Subcutaneous adipose tissue (tissue), 4 donors: ENCODE results near the gene TMPRSS4. TPM values are rescaled to one million over a fixed set of nuclear protein-coding genes. Genes with fewer than 3 reads are reported as not detected.

ENCODE experiments used
- CTCF ChIP-seq: fragments of 450-650 bp; IDR thresholded peaks from one replicate; pipeline ENCODE4 v1.5.1; 2016; ENCODE audit warnings: low read depth, mild to moderate bottlenecking, control low read depth, antibody characterized with exemption, moderate library complexity
- total RNA-seq, 4 donors: library from RNA; depleted of rRNA; stranded (reverse); fragments of >200 nt; gene quantifications; one replicate each; pipeline ENCODE4 v1.1.0, GENCODE V29; 2016

The TMPRSS4 gene
- total RNA-seq, 4 donors from 2014 or later: 1.1 TPM; not detected in 3

- no peak for TF ChIP-seq CTCF
Measured at GRCh38 chr11:118064956-118065355, 11.9 kb upstream of the TMPRSS4 start.

- no peak for TF ChIP-seq CTCF
Measured at GRCh38 chr11:118065384-118065783, 11.5 kb upstream of the TMPRSS4 start.

DNA sequence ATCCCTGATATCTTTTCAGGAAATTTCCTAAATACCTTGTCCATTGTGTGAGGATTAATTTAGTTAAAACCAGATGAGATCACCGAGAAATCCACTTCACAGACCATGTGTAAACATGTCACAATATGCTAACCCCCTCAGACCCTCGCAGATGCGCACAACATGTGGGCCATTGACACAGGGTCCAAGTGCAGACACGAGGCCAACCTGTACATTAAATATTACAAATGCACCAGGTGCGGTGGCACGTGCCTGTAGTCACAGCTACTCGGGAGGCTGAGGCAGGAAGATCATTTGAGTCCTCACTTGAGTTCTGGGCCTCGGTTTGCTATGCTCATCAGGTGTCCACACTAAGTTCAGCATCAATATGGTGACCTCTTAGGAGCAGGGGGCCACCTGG, 9.9 kb upstream of the TMPRSS4 start:
- no peak for TF ChIP-seq CTCF

DNA sequence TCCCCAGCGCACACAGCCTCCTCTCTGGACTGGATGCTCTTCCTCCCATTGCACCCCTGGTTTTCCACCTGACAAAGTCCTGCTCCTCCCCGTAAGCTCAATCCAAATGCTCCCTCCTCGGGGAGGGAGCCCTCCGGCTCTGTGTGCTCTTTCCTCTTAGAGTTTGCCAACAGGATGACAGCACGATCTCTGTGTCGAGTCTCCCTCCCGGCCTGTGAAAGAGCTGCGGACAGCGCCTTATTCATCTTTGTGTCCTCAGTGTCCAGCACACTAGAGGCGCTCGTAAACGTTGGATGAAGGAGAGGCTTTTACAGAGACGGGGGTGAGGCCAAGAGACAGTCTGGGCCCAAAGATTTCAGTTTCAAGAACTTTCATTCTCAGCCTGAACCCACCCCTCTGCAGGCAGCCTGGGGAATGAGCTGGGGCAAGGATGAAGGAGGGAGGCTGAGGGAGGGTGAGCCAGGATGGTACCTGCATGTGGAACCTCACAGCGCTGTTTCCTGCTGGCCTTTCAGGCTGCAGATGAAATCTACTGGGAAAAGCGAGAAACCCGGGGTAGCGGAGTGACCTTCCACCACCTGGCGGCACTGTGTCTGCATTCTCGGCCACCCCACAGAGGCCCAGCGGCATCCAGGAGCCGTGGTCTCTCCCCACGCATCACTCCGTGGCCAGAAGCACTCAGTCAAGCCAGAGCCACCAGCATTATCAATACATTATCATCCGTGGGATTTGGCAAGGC, 8.5 kb upstream of the TMPRSS4 start:
- TF ChIP-seq CTCF: no peak

DNA sequence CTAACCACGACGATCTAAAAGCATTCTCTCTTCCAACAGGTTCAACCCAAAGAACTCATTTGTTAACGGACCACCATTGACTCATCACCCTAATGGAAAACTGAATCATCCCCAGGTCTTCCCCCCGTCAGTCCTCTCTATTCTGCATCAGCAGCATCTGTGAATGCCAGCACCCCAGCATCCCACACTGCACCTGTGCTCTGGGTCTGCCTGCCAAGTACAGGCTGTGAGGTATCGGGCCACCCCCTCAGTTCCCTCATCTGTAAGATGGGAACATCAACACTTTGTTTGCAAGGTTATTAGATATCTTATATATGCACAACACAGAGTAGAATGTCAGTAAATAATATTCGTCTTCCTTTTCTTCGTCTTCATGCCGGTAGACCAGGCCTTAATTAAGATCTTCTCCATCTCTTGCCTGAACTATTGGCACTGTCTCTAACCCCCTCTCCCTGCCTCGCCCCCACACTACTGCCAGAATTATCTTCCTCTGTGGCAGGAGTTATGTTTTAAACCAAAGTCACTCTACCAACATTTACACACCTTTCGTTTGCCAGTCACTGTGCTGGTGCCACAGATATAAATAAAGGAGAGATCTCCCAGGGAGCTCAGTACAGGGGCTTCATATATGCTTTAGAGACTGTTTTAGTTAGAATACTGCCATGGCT, 7.8 kb upstream of the TMPRSS4 start:
- TF ChIP-seq CTCF: no peak

GRCh38 chr11:118071416-118072030, 5.4 kb upstream of the TMPRSS4 start:
- no peak for TF ChIP-seq CTCF

- no peak for TF ChIP-seq CTCF
Measured at GRCh38 chr11:118073554-118073953, 3.3 kb upstream of the TMPRSS4 start.
